Loucy (cell line): Measurements from ENCODE around the gene ADSL.

Source experiments
- H2AFZ ChIP-seq: fragments of 200-600 bp; sonication (generic); 2 replicates; pipeline ENCODE4 v1.6.0; 2016; ENCODE audit warnings: antibody characterized with exemption, mild to moderate bottlenecking, low read length, moderate library complexity
- H3F3A ChIP-seq: fragments of 200-600 bp; 2 replicates; pipeline ENCODE4 v1.6.0; 2016; ENCODE audit warnings: antibody characterized with exemption, low read depth, mild to moderate bottlenecking
- H3K27me3 ChIP-seq: fragments of 200-600 bp; sonication (generic); 2 replicates; pipeline ENCODE4 v1.6.1; 2014; ENCODE audit warnings: low read length, mild to moderate bottlenecking; ENCODE audit not compliant: insufficient read depth, poor library complexity, severe bottlenecking
- H3K36me3 ChIP-seq: fragments of 200-600 bp; sonication (generic); 2 replicates; pipeline ENCODE4 v1.6.1; 2016; ENCODE audit warnings: low read length; ENCODE audit not compliant: insufficient read depth
- H3K4me1 ChIP-seq: fragments of 200-600 bp; sonication (generic); 2 replicates; pipeline ENCODE4 v1.5.1; 2014; ENCODE audit warnings: low read length, mild to moderate bottlenecking; ENCODE audit not compliant: insufficient read depth, poor library complexity, severe bottlenecking
- H3K4me2 ChIP-seq: fragments of 200-600 bp; sonication (generic); 2 replicates; pipeline ENCODE4 v1.6.0; 2014; ENCODE audit warnings: antibody characterized with exemption, low read length, low read depth, mild to moderate bottlenecking; ENCODE audit not compliant: poor library complexity, severe bottlenecking
- H3K4me3 ChIP-seq: fragments of 200-600 bp; sonication (generic); 2 replicates; pipeline ENCODE4 v1.5.1; 2014; ENCODE audit warnings: low read length, mild to moderate bottlenecking, mixed read lengths; ENCODE audit not compliant: poor library complexity, severe bottlenecking
- H3K79me2 ChIP-seq: fragments of 200-600 bp; sonication (generic); 2 replicates; pipeline ENCODE4 v1.6.1; 2014; ENCODE audit warnings: low read length; ENCODE audit not compliant: insufficient read depth
- H3K9ac ChIP-seq: fragments of 200-600 bp; sonication (generic); 2 replicates; pipeline ENCODE4 v1.6.0; 2014; ENCODE audit warnings: mild to moderate bottlenecking, low read depth, low read length, moderate library complexity; ENCODE audit not compliant: poor library complexity, severe bottlenecking
- H3K9me2 ChIP-seq: fragments of 200-600 bp; sonication (generic); replicated peaks from 2 replicates; pipeline ENCODE4 v1.6.1; 2016; ENCODE audit warnings: low read depth, low read length, mixed read lengths
- H3K9me3 ChIP-seq: fragments of 200-600 bp; sonication (generic); 2 replicates; pipeline ENCODE4 v1.6.1; 2014; ENCODE audit warnings: mild to moderate bottlenecking, antibody characterized with exemption, low read length, low read depth; ENCODE audit not compliant: insufficient read depth
- H4K20me1 ChIP-seq: fragments of 200-600 bp; sonication (generic); 2 replicates; pipeline ENCODE4 v1.6.0; 2014; ENCODE audit warnings: antibody characterized with exemption, low read length, mild to moderate bottlenecking; ENCODE audit not compliant: insufficient read depth, poor library complexity, severe bottlenecking
- CTCF ChIP-seq: fragments of 200-600 bp; sonication (generic); conservative IDR thresholded peaks from 2 replicates; pipeline ENCODE4 v1.5.1; 2014; ENCODE audit warnings: mild to moderate bottlenecking, antibody characterized with exemption, low read length
- EZH2phosphoT487 ChIP-seq: fragments of 200-600 bp; IDR thresholded peaks from 2 replicates; pipeline ENCODE4 v1.6.1; 2018; ENCODE audit warnings: antibody characterized with exemption, mild to moderate bottlenecking, moderate library complexity, borderline replicate concordance

Gene ADSL

GRCh38 chr22:40342521-40342920 lies 3.8 kb upstream of the ADSL start:
- Histone ChIP-seq H3K4me1 (peaks cover 14% of the 10 kb centered on the region), H3F3A (peaks cover 10% of the 10 kb centered on the region), H3K9ac (no peak overlapping the region), H2AFZ (no peak overlapping the region), H3K36me3 (no peaks in the 10 kb centered on the region), H4K20me1 (peaks cover 8% of the 10 kb centered on the region), H3K9me3 (no peaks in the 10 kb centered on the region), H3K4me2 (no peak overlapping the region), H3K27me3 (no peaks in the 10 kb centered on the region), H3K4me3 (no peak overlapping the region), H3K9me2 (no peaks in the 10 kb centered on the region), H3K79me2 (peaks cover 12% of the 10 kb centered on the region)
- TF ChIP-seq CTCF (no peak), EZH2phosphoT487 (no peak)

- peak overlapping the region; percentile 86 for H3K4me3 ChIP-seq
- no peak for TF ChIP-seq EZH2phosphoT487
- no peak for TF ChIP-seq CTCF
- peaks cover 39% of the 10 kb centered on the region for H3K79me2 ChIP-seq
- H4K20me1 ChIP-seq: peaks cover 20% of the 10 kb centered on the region
- H3K9me2 ChIP-seq: no peaks in the 10 kb centered on the region
- no peaks in the 10 kb centered on the region; the same call in 1 of the 2 replicates for H3K36me3 ChIP-seq
- H2AFZ ChIP-seq: no peak overlapping the region
- peaks cover 28% of the 10 kb centered on the region for H3K4me1 ChIP-seq
- H3K4me2 ChIP-seq: peak overlapping the region; percentile 87
- H3F3A ChIP-seq: peaks cover 10% of the 10 kb centered on the region
- no peaks in the 10 kb centered on the region for H3K9me3 ChIP-seq
- no peaks in the 10 kb centered on the region for H3K27me3 ChIP-seq
- H3K9ac ChIP-seq: peak overlapping the region; percentile 84
Measured at GRCh38 chr22:40345271-40345670, 1.0 kb upstream of the ADSL start.

GRCh38 chr22:40345815-40346184 lies 500 bp upstream of the ADSL start:
- Histone ChIP-seq H4K20me1 (peaks cover 20% of the 10 kb centered on the region), H3K9ac (peak overlapping the region; percentile 84), H3K4me2 (peak overlapping the region; percentile 87), H3K4me3 (peak overlapping the region; percentile 86), H3K9me2 (no peaks in the 10 kb centered on the region), H3K4me1 (peaks cover 28% of the 10 kb centered on the region), H3K36me3 (peaks cover 3% of the 10 kb centered on the region; the same call in 1 of the 2 replicates), H3K9me3 (no peaks in the 10 kb centered on the region), H2AFZ (peak overlapping the region; percentile 94), H3K79me2 (peaks cover 41% of the 10 kb centered on the region), H3K27me3 (no peaks in the 10 kb centered on the region), H3F3A (peaks cover 10% of the 10 kb centered on the region)
- TF ChIP-seq EZH2phosphoT487 (no peak), CTCF (no peak)
